ENCODE data around the gene SCNN1B.
"Not testable (repeated sequence)": the region's sequence is repeated elsewhere in the genome, so short reads cannot be mapped to it uniquely, and the experiment has no call there.

The SCNN1B gene

GRCh38 chr16:23355106-23355670 is 53.1 kb downstream of the SCNN1B start:
- DNase-seq, result no peak

- DNase-seq, result no peak
Measured at GRCh38 chr16:23356941-23357340, 54.8 kb downstream of the SCNN1B start.

GRCh38 chr16:23357761-23358290 is 55.7 kb downstream of the SCNN1B start:
- DNase-seq, result no peak

- no peak for DNase-seq
Measured at GRCh38 chr16:23359092-23359760, 57.1 kb downstream of the SCNN1B start.

GRCh38 chr16:23362460-23363317 is 60.6 kb downstream of the SCNN1B start:
- DNase-seq, result no peak

DNA sequence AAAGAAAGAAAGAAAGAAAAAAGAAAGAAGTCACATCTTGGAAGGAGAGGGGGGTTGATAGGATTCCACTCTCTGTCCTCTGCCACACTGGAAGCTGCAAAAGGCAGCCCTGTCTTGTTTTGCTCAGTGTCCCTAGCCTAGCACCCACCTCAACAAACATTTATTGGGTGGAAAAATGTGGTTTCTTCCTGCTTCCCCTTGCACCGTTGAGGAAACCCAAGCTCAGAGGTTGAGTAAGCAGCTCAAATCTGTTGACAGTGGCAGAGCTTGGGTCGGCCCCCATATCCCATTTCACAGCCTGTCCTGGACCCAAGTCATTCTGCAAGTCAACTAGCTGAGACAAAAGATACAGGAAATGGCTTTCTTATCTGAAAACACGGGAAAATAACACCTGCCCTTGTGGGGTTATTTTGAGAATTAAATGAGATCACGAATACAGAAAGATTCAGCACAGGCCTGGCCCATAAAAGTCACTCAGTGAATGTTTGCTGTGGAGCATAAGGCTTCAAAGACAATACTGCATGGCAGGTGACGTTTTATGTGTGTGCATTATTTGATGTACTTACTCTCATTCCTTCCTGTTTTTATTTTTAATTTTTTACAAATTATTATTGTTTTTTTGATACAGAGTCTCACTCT is 63.6 kb downstream of the SCNN1B start:
- no peak for DNase-seq

GRCh38 chr16:23366341-23366740 is 64.2 kb downstream of the SCNN1B start:
- not testable (repeated sequence) for DNase-seq

GRCh38 chr16:23367564-23367963 is 65.5 kb downstream of the SCNN1B start:
- no peak for DNase-seq

DNA sequence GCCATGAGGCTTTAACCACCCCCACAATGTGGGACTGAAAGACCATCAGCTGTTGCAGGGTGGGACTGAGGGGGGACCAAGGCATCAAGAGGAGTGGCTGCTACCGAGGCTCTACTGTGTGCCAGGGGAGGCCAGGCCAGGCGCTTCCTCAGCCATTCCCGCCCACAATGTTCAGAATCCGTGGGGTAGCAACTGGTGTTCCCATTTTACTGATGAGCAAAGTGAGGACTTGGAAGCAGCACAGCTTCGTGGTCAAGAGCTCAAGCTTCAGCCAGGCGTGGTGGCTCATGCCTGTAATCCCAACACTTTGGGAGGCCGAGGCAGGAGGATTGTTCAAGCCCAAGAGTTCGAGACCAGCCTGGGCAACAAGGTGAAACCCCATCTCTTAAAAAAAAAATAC is 65.9 kb downstream of the SCNN1B start:
- DNase-seq, result no peak

DNA sequence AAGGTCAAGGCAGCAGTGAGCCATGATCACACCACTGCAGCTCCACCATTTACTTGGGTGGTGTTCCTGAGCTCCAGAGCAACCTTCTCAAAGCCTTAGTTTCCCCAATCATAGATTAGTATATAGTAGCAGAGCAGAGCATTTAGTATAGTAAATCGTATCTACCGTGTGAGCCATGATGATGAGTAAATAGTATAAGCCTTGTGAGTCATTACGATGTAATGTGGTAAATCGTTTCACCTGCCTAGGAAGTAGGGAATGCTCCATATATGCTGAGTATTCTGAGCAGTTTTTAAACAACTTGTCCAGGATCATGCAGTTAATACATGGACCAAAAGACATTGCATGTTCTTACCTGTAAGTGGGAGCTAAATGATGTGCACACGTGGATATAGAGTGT is 66.4 kb downstream of the SCNN1B start:
- DNase-seq, result no peak

DNA sequence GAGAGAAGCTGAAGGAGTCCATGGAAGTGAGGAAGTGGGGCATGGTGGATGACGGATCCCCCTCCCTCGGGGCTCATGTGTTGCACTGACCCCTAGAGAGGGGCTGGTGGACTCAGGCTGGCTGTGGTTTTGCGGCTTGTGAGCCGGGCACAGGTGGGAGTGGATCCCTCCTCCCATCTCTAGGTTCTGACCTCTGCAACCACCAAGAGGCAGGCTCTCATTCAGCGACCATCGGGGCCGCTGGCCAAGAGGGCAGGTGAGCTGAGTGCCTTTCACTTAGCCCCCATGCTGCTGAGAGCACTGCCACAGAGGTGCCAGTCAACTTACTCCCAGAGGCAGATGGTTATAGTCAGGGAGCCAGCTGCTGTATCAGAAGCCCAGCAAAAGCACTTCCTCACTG is 67.3 kb downstream of the SCNN1B start:
- DNase-seq, result no peak

DNA sequence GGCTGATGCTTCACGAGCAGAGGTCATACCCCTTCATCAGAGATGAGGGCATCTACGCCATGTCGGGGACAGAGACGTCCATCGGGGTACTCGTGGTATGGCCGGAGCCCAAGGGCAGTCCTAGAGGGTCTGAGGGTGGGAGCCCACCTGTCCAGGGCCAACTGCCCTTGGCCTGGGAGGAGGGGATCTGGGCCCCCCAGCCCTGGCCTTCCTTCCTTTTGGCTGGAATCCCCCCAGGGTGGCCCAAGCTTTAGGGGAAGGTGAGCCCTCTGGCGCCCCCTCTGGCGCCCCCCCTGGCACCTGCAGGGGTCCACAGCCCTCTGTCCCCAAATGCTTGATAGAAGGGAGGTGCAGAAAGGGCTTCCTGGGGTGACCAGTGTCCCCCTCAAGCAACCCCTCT is 69.3 kb downstream of the SCNN1B start:
- DNase-seq, result no peak

DNA sequence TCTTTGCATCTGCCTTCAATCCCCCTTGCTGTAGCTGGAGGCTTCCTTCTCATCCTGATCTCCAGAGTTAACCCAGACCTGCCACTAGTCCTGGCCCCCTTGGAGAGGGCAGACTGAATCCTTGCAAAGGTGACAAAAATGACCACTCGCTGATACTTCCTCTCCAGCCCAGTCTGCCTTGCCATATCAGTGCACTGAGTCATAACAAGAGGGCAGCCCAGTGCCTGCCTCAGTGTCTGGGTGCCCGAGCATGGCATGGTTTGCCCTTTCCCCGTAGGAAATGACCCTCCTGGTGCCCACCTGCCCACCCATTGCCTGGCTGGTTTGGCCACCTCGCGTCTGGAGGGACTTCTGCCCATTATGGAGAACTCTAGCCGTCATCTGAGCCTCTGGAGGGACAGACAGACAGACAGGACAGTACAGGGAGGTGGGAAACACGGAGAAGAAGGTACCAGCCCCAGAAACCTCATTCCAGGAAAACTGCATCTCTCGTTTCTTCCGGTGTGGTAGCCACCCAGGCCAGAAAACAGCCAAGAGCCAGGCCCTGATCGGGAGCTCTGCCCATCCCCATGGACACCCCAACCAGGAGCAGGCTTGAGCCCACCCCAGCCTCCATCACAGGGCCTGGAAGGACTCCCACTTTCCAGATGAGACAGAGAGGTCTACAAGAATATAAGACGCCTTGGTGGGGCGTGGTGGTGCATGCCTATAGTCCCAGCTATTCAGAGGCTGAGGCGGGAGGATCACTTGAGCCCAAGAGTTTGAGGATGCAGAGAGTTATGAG is 71.5 kb downstream of the SCNN1B start:
- DNase-seq, result no peak

DNA sequence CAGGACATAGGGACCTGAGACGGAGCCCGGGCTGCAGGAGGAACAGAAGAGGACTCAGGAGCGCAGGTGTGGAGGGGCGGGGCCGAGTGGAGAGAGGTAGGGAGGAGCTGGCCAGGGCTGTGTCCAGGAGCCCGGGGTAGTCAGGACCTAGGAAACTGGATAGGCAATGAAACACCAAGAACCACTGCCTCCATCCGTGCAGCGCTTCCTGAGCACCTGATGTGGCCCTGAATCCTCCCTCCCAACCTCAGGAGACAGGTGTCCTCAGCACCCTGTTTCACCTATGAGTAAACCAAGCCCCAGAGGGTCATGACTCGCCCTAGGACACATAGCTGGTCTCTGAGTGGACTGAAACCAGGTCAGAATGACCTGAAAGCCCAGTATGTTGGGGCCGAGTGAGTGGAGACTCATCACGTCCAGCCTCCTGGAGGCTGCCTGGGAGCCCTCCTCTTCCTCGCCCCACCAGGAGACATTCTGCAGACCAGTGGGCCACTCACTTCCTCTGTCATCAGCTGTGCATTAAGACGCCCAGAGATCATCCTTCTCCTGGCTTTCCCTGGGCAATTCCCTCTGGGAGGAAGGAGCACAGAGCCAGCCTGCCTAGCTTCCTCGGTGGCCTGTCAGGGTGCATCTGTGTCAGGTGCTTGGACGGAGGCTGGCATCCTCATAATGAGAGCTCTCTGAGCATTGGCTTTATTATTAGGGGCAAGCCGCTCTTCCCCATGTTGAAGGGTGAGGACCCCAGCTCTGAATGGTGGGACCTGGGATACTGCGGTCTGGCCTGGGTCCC is 72.8 kb downstream of the SCNN1B start:
- DNase-seq, result no peak

DNA sequence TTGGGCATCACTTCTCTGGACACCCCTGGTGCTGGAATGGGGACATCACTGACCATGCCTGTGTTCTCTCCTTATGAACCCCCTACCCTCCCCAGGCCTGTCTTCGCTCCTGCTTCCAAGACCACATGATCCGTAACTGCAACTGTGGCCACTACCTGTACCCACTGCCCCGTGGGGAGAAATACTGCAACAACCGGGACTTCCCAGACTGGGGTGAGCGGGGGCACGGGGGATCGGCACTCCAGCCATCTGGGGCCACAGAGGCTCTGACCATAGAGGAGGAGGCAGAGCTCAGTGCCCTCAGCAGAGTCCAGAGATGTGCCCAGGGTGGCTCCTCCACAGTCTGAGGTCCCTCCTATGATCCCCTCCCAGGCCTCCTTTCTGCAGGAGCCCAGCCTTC is 73.5 kb downstream of the SCNN1B start:
- DNase-seq, result no peak

- no peak for DNase-seq
Measured at GRCh38 chr16:23377071-23377931, 75.2 kb downstream of the SCNN1B start.

DNA sequence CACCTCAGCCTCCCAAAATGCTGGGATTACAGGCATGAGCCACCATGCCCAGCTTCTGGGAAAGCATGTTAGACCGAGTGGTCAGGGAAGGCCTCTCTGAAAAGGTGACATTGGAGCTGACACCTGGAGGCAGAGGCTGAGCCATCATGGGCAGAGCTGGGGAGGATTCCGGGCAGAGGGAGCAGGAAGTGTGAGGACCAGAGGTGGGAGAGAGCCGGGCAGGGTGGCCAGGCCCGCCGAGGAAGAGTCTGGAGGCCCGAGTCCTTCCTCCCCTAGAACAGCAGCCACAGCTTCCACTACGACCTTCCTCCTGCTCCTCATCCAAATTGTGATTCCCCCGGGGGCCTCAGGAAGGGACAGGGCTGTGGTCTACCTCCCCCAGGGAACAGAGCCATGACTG is 76.2 kb downstream of the SCNN1B start:
- no peak for DNase-seq

GRCh38 chr16:23378921-23379320 is 76.8 kb downstream of the SCNN1B start:
- no peak for DNase-seq

- DNase-seq, result no peak
Measured at GRCh38 chr16:23379707-23380106, 77.6 kb downstream of the SCNN1B start.

GRCh38 chr16:23380501-23380951 is 78.4 kb downstream of the SCNN1B start:
- no peak for DNase-seq
